ENCODE results near the gene HOOK2. TPM values are rescaled to one million over a fixed set of nuclear protein-coding genes. Genes with fewer than 3 reads are reported as not detected.

Gene HOOK2
- total and polyA plus RNA-seq, 9 of the 15 experiments (the other 6 are each of a cell fraction or from before 2014, with no cell fraction given), result 1.3 to 17.2 (median 9.9) TPM

DNA sequence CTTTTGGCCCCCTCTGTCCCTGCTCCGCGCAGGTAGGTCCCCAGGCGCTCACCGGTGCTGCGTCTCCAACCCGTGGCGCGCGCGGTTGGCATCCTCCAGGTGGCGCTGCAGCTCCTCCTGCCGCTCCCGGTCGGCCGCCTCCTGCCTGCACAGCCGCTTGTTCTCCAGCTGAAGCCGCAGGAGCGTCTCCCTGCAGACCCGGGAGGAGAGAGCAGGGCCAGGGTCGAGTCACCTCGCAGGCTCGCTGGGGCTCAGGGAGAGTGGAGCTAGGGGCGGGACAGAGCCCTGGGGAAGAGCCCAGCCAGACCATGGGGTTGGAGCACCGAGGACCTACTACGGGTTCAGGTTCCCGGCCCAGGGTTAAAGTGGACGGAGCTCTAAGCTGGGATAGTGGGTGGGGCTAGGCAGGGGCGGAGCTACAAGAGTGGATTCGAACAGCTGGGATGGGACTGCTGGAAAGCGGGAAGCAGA, 9.3 kb downstream of the HOOK2 start (continued):
- TF ChIP-seq, protein P1, sequence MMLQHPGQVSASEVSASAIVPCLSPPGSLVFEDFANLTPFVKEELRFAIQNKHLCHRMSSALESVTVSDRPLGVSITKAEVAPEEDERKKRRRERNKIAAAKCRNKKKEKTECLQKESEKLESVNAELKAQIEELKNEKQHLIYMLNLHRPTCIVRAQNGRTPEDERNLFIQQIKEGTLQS (IDR thresholded peaks at IDR 0.05), result no peak
- TF ChIP-seq, protein P1 (CRISPR knock-in tag; conservative IDR thresholded peaks at IDR 0.05), result no peak
- TF ChIP-seq SMC3 (conservative IDR thresholded peaks at IDR 0.05; ENCODE audit: insufficient read depth, low read depth, low read length), result peak; percentile 29; the same call in 1 of the 2 replicates
- no peak for TF ChIP-seq CCAR2 (IDR thresholded peaks at IDR 0.05; ENCODE audit: low read depth, low read length)
- peak; percentile 58; the same call in 1 of the 2 replicates for TF ChIP-seq RB1 (IDR thresholded peaks at IDR 0.05; ENCODE audit: low read depth)
- TF ChIP-seq RAD21 (CRISPR knock-in tag; conservative IDR thresholded peaks at IDR 0.05 in 1 of 2, IDR thresholded peaks at IDR 0.05 in 1 of 2), result peak; percentile 18 to 60; a peak in 2 of 4 replicates
- TF ChIP-seq ZNF780A (CRISPR knock-in tag; IDR thresholded peaks at IDR 0.05), result no peak
- TF ChIP-seq U2AF1 (optimal IDR thresholded peaks at IDR 0.05; ENCODE audit: low read depth, low read length), result no peak
- TF ChIP-seq FOS (IDR thresholded peaks at IDR 0.05; ENCODE audit: extremely low read depth, insufficient read length), result no peak
- TF ChIP-seq, protein P2, sequence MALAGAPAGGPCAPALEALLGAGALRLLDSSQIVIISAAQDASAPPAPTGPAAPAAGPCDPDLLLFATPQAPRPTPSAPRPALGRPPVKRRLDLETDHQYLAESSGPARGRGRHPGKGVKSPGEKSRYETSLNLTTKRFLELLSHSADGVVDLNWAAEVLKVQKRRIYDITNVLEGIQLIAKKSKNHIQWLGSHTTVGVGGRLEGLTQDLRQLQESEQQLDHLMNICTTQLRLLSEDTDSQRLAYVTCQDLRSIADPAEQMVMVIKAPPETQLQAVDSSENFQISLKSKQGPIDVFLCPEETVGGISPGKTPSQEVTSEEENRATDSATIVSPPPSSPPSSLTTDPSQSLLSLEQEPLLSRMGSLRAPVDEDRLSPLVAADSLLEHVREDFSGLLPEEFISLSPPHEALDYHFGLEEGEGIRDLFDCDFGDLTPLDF (CRISPR knock-in tag; IDR thresholded peaks at IDR 0.05), result no peak
- no peak for TF ChIP-seq PML (IDR thresholded peaks at IDR 0.05; ENCODE audit: low read length)
- TF ChIP-seq KLF1 (tag; IDR thresholded peaks at IDR 0.05), result peak; percentile 75; the same call in 1 of the 2 replicates
- TF ChIP-seq UBTF (IDR thresholded peaks at IDR 0.05; ENCODE audit: borderline replicate concordance in 1 of 2, low read depth in 2 of 2, low read length in 2 of 2), result 0 out of 4 replicates have a peak, but pooled peaks of 1 of the 2 experiments have one; percentile 39
- TF ChIP-seq RNF2 (IDR thresholded peaks at IDR 0.05), result no peak
- TF ChIP-seq CTBP1 (IDR thresholded peaks at IDR 0.05; ENCODE audit: borderline replicate concordance), result peak; percentile 41; the same call in 1 of the 2 replicates
- no peak for TF ChIP-seq YBX1 (IDR thresholded peaks at IDR 0.05)
- TF ChIP-seq MCM3 (IDR thresholded peaks at IDR 0.05), result no peak
- TF ChIP-seq ILF3 (IDR thresholded peaks at IDR 0.05; ENCODE audit: borderline replicate concordance), result no peak
- no peak for TF ChIP-seq NFE2 (IDR thresholded peaks at IDR 0.05; ENCODE audit: low read depth)
- TF ChIP-seq RAD51 (IDR thresholded peaks at IDR 0.05; ENCODE audit: borderline replicate concordance, low read depth), result no peak
- TF ChIP-seq KDM5B (IDR thresholded peaks at IDR 0.05; ENCODE audit: insufficient replicate concordance, low read depth, low read length), result no peak
- no peak for TF ChIP-seq KLF6 (CRISPR knock-in tag; IDR thresholded peaks at IDR 0.05; ENCODE audit: borderline replicate concordance)
- TF ChIP-seq TEAD2 (tag; IDR thresholded peaks at IDR 0.05), result no peak
